K562 (cell line): ENCODE results near the gene CLIC1. TPM values are rescaled to one million over a fixed set of nuclear protein-coding genes. Genes with fewer than 3 reads are reported as not detected.
A peak's percentile ranks its signal among the peaks of the same experiment; 100 is the strongest.

Source experiments
- CBFB ChIP-seq: sonication (generic); formaldehyde crosslinking; IDR thresholded peaks from 2 replicates; pipeline ENCODE4 v1.4.0; 2020; ENCODE audit warnings: mild to moderate bottlenecking, missing genetic modification reagents
- HEY1 ChIP-seq: fragments of 250-450 bp; sonication (Bioruptor Pico); IDR thresholded peaks from 2 replicates; pipeline ENCODE4 v1.5.0; 2020; ENCODE audit warnings: mild to moderate bottlenecking, moderate library complexity, borderline replicate concordance
- HMG20A ChIP-seq: fragments of 450-650 bp; formaldehyde crosslinking; conservative IDR thresholded peaks from 2 replicates; pipeline ENCODE4 v1.4.0; 2020; ENCODE audit warnings: mild to moderate bottlenecking, mixed read lengths
- OTX1 ChIP-seq: fragments of 450-650 bp; formaldehyde crosslinking; IDR thresholded peaks from 2 replicates; pipeline ENCODE4 v1.4.0; 2022; ENCODE audit warnings: mild to moderate bottlenecking
- RBM14 ChIP-seq: fragments of 200-400 bp; formaldehyde crosslinking; IDR thresholded peaks from 2 replicates; pipeline ENCODE4 v1.6.1; 2018; ENCODE audit warnings: low read depth, mild to moderate bottlenecking, low read length, moderate library complexity, borderline replicate concordance; ENCODE audit not compliant: insufficient read depth
- RBM22 ChIP-seq: fragments of 200-400 bp; formaldehyde crosslinking; IDR thresholded peaks from 2 replicates; pipeline ENCODE4 v1.6.1; 2018; ENCODE audit warnings: low read length, low read depth; ENCODE audit not compliant: poor library complexity, severe bottlenecking
- SMAD1 ChIP-seq: fragments of 150-350 bp; IDR thresholded peaks from 2 replicates; pipeline ENCODE4 v1.6.1; 2014; ENCODE audit warnings: low read length, low read depth; ENCODE audit not compliant: partially characterized antibody
- SREBF2 ChIP-seq: sonication (generic); formaldehyde crosslinking; IDR thresholded peaks from 2 replicates; pipeline ENCODE4 v1.4.0; 2020; ENCODE audit warnings: mild to moderate bottlenecking, missing genetic modification reagents
- SRSF9 ChIP-seq: fragments of 200-400 bp; formaldehyde crosslinking; IDR thresholded peaks from 2 replicates; pipeline ENCODE4 v1.6.1; 2017; ENCODE audit warnings: low read depth, low read length, borderline replicate concordance
- TBP ChIP-seq: optimal IDR thresholded peaks from 2 replicates; pipeline ENCODE3; 2011; ENCODE audit warnings: low read depth, low read length, improper control_type of control experiment
- ZNF551 ChIP-seq: fragments of 250-450 bp; sonication (Bioruptor Pico); IDR thresholded peaks from 2 replicates; pipeline ENCODE4 v1.5.0; 2021; ENCODE audit warnings: mild to moderate bottlenecking, moderate library complexity
- ZNF780A ChIP-seq: fragments of 250-450 bp; sonication (Bioruptor Pico); IDR thresholded peaks from 2 replicates; pipeline ENCODE4 v1.5.0; 2021; ENCODE audit warnings: mild to moderate bottlenecking
- polyA plus RNA-seq, 8 experiments: library from polyadenylated mRNA; depleted of rRNA in 4 of 8; stranded (reverse) in 5 of 8; unstranded in 3 of 8; fragments of >200 nt; fragmentation: Nextera tagmentation in 2 of 8; fragmentation: Illumina TruSeq in 1 of 8; extraction: Ambion mirVana in 2 of 8; extraction: Trizol in 1 of 8; gene quantifications; 2 replicates each; pipeline versions ENCODE4 v1.2.1 to v1.2.3, GENCODE V29; 2011 to 2014; ENCODE audit warnings: inconsistent platforms in 1 of 8, missing spikeins in 1 of 8
- total RNA-seq, 7 experiments: library from RNA; depleted of rRNA in 6 of 7; stranded (reverse); fragments of >200 nt in 6 of 7; fragmentation: Illumina TruSeq in 2 of 7; extraction: Trizol in 2 of 7; gene quantifications; 2 replicates each; pipeline versions ENCODE4 v1.2.1 to v1.2.3, GENCODE V29; 2011 to 2021; ENCODE audit warnings: low replicate concordance in 1 of 7
- TF ChIP-seq, protein P1 (sequence below): sonication (generic); formaldehyde crosslinking; IDR thresholded peaks from 2 replicates; pipeline ENCODE4 v1.4.0; 2020; ENCODE audit warnings: mild to moderate bottlenecking, missing genetic modification reagents
- TF ChIP-seq, protein P2 (sequence below): sonication (generic); IDR thresholded peaks from 2 replicates; pipeline ENCODE4 v1.6.1; 2016
- TF ChIP-seq, protein P3 (sequence below): fragments of 250-450 bp; sonication (Bioruptor Pico); IDR thresholded peaks from 2 replicates; pipeline ENCODE4 v1.9.0; 2021; ENCODE audit warnings: mild to moderate bottlenecking, inconsistent platforms
- TF ChIP-seq, protein P4 (sequence below): fragments of 450-650 bp; formaldehyde crosslinking; IDR thresholded peaks from 2 replicates; pipeline ENCODE4 v1.4.0; 2022; ENCODE audit warnings: missing genetic modification characterization
- TF ChIP-seq, protein P5 (sequence below): fragments of 450-650 bp; IDR thresholded peaks from 2 replicates; pipeline ENCODE4 v1.7.1; 2018; ENCODE audit warnings: mild to moderate bottlenecking, low read depth; ENCODE audit not compliant: partially characterized antibody
- TF ChIP-seq, protein P6 (sequence below): fragments of 250-450 bp; sonication (Bioruptor Pico); IDR thresholded peaks from 2 replicates; pipeline ENCODE4 v1.9.0; 2021; ENCODE audit warnings: mild to moderate bottlenecking

The CLIC1 gene
- total and polyA plus RNA-seq, 9 of the 15 experiments (the other 6 are each of a cell fraction or from before 2014, with no cell fraction given), result 1,267 to 2,419 (median 1,808) TPM

DNA sequence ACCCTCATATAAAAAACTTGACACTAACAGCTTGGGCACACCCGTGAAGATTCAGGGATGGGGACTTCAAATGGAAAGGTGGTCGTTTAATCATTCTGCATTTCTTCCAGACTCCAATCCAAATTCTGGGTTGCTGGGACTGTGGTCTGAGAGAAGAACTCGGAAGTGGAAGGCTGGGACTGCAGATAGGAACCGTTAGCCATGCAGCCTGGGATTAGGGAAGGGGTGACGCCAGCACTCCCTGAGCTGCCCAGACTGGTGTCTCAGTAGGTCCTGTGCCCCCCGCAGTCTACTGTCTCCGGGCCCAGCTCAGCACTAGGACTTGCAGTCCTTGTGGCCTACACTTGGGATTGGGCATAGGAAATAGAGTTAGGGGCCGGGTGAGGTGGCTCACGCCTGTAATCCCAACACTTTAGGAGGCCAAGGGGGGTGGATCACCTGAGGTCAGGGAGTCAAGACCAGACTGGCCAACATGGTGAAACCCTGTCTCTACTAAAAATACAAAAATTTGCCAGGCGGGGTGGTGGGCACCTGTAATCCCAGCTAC, 511 bp upstream of the CLIC1 start (continued):
- TF ChIP-seq, protein P1, sequence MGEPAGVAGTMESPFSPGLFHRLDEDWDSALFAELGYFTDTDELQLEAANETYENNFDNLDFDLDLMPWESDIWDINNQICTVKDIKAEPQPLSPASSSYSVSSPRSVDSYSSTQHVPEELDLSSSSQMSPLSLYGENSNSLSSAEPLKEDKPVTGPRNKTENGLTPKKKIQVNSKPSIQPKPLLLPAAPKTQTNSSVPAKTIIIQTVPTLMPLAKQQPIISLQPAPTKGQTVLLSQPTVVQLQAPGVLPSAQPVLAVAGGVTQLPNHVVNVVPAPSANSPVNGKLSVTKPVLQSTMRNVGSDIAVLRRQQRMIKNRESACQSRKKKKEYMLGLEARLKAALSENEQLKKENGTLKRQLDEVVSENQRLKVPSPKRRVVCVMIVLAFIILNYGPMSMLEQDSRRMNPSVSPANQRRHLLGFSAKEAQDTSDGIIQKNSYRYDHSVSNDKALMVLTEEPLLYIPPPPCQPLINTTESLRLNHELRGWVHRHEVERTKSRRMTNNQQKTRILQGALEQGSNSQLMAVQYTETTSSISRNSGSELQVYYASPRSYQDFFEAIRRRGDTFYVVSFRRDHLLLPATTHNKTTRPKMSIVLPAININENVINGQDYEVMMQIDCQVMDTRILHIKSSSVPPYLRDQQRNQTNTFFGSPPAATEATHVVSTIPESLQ (CRISPR knock-in tag), result no peak; the same call in 1 of the 2 replicates
- TF ChIP-seq SREBF2 (0 out of 2 replicates have a peak, but pooled peaks have one; percentile 69), RBM14 (no peak), OTX1 (CRISPR knock-in tag) (no peak), RBM22 (no peak), SRSF9 (no peak), ZNF780A (no peak; the same call in 1 of the 2 replicates), SMAD1 (no peak), HEY1 (CRISPR knock-in tag) (no peak), HMG20A (CRISPR knock-in tag) (no peak), CBFB (CRISPR knock-in tag) (0 out of 2 replicates have a peak, but pooled peaks have one; percentile 81), TBP (no peak), ZNF551 (CRISPR knock-in tag) (no peak)
- TF ChIP-seq, protein P2, sequence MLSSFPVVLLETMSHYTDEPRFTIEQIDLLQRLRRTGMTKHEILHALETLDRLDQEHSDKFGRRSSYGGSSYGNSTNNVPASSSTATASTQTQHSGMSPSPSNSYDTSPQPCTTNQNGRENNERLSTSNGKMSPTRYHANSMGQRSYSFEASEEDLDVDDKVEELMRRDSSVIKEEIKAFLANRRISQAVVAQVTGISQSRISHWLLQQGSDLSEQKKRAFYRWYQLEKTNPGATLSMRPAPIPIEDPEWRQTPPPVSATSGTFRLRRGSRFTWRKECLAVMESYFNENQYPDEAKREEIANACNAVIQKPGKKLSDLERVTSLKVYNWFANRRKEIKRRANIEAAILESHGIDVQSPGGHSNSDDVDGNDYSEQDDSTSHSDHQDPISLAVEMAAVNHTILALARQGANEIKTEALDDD, result no peak
- TF ChIP-seq, protein P3, sequence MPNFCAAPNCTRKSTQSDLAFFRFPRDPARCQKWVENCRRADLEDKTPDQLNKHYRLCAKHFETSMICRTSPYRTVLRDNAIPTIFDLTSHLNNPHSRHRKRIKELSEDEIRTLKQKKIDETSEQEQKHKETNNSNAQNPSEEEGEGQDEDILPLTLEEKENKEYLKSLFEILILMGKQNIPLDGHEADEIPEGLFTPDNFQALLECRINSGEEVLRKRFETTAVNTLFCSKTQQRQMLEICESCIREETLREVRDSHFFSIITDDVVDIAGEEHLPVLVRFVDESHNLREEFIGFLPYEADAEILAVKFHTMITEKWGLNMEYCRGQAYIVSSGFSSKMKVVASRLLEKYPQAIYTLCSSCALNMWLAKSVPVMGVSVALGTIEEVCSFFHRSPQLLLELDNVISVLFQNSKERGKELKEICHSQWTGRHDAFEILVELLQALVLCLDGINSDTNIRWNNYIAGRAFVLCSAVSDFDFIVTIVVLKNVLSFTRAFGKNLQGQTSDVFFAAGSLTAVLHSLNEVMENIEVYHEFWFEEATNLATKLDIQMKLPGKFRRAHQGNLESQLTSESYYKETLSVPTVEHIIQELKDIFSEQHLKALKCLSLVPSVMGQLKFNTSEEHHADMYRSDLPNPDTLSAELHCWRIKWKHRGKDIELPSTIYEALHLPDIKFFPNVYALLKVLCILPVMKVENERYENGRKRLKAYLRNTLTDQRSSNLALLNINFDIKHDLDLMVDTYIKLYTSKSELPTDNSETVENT (CRISPR knock-in tag), result peak; percentile 77; the same call in 1 of the 2 replicates
- TF ChIP-seq, protein P4, sequence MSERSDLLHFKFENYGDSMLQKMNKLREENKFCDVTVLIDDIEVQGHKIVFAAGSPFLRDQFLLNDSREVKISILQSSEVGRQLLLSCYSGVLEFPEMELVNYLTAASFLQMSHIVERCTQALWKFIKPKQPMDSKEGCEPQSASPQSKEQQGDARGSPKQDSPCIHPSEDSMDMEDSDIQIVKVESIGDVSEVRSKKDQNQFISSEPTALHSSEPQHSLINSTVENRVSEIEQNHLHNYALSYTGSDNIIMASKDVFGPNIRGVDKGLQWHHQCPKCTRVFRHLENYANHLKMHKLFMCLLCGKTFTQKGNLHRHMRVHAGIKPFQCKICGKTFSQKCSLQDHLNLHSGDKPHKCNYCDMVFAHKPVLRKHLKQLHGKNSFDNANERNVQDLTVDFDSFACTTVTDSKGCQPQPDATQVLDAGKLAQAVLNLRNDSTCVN, result no peak
- TF ChIP-seq, protein P5, sequence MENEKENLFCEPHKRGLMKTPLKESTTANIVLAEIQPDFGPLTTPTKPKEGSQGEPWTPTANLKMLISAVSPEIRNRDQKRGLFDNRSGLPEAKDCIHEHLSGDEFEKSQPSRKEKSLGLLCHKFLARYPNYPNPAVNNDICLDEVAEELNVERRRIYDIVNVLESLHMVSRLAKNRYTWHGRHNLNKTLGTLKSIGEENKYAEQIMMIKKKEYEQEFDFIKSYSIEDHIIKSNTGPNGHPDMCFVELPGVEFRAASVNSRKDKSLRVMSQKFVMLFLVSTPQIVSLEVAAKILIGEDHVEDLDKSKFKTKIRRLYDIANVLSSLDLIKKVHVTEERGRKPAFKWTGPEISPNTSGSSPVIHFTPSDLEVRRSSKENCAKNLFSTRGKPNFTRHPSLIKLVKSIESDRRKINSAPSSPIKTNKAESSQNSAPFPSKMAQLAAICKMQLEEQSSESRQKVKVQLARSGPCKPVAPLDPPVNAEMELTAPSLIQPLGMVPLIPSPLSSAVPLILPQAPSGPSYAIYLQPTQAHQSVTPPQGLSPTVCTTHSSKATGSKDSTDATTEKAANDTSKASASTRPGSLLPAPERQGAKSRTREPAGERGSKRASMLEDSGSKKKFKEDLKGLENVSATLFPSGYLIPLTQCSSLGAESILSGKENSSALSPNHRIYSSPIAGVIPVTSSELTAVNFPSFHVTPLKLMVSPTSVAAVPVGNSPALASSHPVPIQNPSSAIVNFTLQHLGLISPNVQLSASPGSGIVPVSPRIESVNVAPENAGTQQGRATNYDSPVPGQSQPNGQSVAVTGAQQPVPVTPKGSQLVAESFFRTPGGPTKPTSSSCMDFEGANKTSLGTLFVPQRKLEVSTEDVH, result no peak
- TF ChIP-seq, protein P6, sequence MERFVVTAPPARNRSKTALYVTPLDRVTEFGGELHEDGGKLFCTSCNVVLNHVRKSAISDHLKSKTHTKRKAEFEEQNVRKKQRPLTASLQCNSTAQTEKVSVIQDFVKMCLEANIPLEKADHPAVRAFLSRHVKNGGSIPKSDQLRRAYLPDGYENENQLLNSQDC (CRISPR knock-in tag), result no peak
